GM21717 (cell line): ENCODE data around the gene IGF2.
"Not testable (repeated sequence)": the region's sequence is repeated elsewhere in the genome, so short reads cannot be mapped to it uniquely, and the experiment has no call there.

Experiments used
- ATAC-seq: cut with Tn5 transposase; IDR thresholded peaks from one replicate; pipeline ENCODE4 v1.9.1; 2021; ENCODE audit warnings: mild to moderate bottlenecking, moderate library complexity; ENCODE audit not compliant: unreplicated experiment

Gene IGF2

DNA sequence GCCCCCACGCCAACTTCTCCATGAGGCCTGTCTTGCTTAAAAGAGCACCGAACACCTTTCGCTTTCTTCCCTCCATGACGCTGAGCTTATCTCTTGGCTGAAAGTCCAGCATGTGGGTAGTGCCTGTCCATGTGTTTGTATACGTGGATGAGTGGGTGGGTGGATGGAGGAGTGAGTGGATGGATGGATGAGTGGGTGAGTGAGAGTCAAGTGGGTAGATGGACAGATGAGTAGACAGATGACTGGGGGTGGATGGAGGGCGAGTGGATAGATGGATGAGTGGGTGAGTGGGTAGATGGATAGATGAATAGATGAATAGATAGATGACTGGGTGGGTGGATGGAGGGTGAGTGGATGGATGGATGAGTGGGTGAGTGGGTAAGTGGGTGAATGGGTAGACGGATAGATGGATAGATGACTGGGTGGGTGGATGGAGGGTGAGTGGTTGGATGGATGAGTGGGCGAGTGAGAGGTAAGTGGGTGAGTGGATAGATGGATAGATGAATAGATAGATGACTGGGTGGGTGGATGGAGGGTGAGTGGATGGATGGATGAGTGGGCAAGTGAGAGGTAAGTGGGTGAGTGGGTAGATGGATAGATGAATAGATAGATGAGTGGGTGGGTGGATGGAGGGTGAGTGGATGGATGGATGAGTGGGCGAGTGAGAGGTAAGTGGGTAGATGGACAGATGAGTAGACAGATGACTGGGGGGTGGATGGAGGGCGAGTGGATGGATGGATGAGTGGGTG lies 14.3 kb downstream of the IGF2 start:
- ATAC-seq = not testable (repeated sequence)

DNA sequence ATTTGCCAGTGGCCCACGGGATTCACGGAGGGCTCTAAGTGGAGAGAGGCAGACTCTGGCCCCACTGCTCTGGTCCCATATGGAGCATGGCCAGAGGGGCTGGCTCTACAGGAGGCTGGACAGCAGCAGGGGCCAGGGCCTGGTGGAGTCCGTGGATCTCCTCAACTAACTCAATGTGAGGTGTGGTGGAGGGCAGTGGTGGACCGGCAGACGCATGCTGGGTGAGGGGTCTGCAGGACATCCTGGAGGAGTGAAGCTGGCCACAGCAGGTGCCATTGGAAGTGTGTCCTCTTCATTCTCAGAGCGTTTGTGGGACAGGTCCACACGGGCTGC lies 15.6 kb downstream of the IGF2 start:
- ATAC-seq = no peak

DNA sequence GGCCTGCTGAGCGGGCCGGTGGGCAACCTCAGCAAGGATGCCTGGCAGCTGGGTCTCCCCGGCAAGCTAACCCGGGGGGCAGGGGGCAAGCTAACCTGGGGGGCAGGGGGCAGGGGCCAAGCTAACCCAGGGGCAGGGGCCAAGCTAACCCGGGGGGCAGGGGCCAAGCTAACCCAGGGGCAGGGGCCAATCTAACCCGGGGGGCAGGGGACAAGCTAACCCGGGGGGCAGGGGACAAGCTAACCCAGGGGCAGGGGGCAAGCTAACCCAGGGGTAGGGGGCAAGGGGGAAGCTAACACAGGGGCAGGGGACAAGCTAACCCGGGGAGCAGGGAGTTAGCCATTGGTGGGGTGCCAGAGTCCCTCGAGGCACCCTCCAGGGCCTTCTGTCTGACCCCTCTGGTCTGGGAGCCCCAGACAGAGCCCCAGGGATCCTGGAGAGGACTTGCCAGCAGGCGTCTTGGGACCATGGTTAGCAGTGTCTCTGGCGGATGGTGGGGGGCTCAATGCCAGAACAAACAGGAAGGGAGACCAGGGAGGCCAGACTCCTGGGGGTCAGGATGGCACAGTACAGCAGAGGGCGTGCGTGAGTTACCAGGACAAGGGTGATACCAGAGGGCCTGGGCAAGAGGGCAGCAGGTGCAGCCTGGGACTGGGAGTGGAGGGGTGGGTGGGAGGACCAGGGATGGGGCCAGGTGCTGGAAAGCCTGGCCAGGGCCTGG lies 16.1 kb downstream of the IGF2 start:
- ATAC-seq = no peak

DNA sequence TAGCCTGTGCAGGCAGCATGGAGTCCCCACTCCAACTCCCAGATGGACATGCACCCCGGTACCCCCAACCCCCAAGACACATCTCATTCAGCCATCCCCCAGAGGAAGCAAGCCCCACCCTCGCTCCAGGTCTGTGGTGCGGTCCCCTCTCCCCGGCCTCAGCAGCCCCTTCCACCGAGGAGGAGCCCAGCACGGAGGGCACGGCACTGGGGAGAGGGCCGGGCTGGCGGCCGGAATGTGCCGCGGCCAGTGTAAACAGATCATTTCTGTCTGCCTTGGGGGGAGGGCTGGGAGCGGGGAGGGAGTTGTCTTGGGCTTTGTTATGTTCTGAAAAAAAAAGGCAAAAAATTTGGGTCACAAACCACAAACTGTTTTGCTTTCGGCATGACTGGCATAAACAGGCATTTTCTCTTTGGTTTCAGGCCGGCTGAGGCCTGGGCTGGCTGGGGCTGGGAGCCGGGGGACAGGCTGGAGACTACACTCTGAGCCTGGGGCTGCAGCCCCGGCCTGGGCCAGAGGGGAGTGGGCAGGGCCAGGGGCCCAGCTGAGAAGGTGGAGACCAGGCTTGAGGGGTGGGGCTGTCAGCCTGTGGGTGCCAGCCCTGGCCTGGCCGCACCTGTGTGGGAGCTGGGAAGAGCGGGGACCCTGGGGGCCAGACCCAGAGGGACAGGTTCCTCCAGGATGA lies 16.8 kb downstream of the IGF2 start:
- ATAC-seq = no peak

DNA sequence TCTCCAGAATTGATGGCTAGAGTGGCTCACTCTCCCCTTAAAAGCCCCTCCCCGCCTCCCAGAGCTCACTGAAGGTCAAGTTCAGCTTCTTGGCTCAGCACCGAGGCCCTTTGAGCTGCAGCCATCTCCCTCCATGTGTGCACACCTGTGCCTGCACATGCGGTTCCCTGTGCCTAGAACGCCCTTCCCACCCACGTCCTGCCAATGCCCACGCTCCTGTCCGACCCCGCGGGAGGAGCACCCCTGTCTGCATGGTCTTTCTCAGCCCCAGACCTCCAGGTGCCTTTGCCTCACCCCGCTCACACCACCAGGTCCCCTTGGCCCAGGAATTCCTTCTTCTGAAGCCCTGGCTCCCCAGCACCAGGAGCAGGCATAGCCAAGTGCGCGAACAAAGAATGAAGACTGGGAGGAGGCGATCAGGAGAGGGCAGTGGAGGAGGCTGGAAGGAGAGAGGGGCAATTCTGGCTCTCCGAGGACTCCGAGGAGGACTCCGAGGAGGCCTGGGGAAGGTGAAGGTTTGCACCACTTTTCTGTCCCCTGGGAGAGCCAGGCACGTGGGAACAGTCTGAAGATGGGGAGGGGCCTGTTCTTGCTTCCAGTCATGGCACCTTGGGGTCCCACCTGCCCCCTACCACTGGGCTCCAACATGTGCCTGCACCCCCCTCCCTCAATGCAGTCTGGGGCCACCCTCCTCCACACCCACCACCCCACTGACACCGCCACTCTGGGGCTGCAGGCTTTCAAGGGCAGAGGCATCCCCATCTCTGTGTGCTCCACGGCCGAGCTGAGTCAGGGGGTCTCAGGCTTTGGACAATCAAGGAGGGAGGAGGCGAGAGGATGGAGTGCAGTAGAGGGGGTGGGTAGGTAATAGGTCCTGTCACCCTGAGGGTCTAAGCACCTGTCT lies 17.7 kb downstream of the IGF2 start:
- ATAC-seq = no peak

DNA sequence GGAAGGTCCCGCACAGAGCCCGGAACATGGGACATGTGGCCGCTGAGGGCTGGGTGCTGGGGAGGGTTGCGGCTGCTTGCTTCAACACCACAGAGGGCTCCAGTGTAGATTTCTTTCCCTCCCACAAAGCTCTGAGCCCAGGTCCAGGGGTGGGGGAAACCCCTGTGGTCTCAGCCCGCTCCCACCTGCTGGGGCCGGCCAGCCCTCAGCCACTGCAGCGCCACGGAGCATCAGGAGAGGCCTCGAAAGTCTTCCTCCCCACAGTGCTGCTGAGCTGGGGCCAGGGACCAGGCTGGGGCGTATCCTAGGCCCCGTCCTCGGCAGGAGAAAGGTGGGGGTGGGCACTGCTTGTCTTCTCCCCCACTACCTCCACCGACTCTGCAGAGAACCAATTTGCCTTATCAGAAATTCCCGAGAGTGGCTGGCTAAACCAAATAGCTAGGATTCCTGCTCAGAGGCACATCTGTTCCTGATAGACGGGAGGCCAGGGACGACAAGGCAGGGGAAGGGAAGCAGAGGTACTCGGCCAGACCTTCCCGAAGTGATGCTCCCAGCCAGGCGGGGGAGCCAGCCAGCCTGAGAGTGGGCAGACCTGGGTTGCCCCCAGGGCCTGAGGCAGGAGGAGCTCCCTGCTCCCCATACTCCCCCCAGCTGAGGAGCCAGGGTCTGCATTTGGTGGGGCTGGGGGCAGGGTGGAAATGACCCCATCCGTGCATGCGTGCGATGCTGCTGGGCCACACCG lies 18.7 kb downstream of the IGF2 start:
- ATAC-seq = no peak

DNA sequence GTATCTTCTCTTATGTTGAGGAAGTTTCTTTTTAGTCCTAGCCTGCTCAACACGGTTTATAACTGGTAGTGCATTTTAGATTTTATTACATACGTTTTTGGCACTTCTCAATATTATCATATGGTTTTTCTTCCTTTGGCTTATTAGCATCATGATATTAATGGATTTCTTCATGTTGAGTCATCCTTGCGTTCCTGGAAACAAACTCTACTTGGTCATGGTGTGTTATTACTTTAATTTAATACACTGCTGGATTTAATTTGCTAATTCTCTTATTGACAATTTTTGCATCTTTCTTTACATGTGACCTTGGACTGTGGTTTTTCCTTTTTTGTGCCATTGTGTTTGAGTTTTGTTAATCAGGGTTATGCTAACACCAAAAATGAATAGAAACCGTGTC lies 20.5 kb downstream of the IGF2 start:
- ATAC-seq = no peak

DNA sequence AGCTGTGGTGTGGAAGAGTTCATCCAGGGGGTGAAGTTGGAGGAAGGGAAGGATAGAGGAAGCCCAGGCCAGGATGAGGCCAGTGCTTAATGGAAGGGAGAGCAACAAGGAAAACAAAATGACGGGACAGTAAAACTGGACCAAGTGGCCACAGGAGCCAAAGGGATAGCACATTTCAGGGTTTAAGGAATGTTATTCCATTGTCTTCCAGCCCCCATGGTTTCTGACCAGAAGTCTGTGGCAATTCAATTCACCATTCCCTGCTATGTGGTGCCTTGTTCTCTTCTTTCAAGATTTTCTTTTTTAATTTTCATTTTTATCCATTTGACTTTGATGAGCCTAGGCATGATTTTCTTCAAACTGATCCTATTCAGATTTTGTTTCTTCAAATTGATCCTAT lies 22.5 kb downstream of the IGF2 start:
- ATAC-seq = no peak

DNA sequence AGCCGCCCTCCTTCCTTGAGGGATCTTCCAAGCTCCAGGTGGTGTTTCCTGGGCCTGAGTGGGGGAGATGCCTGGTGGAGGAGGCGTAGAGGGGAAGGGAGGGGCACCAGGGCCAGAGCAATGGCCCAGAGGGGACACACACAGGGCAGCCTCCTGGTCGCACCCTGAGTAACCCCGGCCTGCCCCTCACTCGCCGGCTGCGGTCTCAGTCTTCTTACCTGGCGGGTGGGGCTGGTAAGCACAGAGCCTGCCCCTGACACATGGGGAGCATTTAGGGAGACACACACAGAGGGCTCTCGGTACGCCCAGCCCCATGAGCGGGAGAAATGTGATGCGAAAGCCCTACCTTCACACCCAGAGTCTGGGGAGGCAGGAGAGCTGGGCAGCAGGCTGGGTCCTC lies 23.9 kb downstream of the IGF2 start:
- ATAC-seq = no peak

DNA sequence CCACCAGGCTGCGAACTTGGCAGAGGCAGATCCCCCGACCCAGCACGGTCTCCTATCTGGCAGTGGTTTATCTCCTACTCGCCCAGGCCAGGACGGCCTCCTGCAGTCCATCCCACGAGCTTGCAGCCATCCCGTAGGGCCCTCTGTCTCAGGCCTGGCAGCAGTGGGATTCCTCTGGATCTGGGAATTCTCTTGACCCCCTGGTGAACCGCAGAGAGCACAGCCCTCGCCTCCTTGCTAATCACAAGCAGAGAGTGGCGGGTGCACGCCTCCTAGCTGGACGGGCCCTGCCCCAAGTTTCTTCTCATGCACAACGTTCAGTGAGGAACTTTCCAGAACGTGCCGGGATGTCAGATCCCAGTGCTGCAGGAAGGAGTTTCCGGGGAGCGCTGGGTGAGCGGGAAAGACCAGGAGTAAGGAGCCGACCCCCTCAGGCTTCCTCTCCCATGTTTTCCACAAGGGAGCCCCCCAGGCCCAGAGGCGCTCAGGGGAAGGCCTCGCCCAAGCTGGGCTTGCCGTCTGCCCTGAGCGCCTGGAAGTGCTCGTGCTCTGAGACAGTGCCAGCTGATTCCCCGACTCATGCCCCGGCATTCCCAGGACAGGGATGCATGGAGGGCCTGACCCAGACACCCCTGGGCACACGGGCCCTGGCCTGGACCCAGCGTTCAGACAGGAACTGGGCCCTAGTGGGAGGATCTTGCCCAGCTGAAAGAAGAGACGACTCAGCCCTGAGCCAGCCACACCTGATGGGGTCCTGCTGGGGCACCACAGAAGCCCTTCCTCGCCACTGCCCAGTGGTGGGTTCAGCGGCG lies 24.6 kb downstream of the IGF2 start:
- no peak for ATAC-seq

DNA sequence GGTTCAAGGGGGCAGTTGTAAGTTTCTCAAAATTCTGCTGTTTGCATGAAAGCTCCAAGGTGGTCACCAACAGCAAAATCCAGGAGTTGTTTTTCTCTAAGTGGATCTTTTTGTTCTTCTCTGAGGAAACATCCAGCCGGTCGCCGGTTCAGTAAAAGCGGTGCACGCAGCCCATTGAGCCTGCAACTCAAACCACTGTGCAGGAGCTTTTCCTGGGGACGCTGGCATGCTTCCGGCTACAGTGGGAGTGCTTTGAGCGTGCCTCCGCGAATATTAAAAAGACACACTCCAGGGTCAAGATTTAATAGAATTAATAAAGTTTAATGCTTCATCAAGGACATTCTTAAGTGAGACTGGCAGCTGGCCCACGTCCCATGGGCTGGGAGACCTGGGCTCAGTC lies 25.4 kb downstream of the IGF2 start:
- no peak for ATAC-seq

DNA sequence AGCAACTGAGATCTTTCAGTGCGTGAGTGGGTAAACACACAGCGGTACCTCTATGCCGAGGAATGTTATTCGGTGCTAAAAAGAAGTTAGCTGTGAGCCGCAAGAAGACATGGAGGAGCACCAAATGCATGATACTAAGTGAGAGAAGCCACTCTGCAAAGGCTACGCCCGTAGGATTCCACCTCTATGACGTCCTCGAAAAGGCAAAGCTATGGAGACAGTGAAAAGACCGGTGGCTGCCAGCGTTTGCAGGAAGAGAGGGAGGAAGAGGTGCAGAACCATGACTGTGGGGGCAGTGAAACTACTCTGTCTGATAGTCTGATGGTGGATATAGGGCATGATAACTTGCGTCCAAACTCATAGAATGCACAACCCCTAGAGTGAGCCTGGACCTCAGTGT lies 28.7 kb downstream of the IGF2 start:
- no peak for ATAC-seq

DNA sequence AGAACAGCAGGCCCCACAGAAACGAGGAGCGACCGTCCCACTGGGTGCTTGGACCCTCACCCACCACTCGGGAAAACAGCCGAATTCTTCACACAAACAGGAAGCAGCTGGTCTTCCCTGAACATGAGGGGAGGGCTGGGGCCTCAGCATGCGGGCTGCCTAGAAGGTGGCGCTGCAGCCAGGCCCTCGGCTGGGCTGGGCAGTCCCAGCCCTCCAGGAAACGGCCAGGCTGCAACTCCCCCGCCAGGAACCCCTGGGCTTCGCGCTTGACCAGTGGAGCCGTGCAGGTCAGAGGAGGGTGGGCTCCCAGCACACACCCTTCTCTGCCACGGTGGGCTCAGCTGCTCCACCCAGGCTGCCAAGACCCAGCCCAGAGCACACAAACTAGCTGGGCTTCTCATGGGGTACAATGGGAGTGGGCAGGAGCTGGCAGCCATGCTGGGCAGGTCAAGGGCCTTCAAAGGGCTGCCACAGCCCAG lies 29.6 kb downstream of the IGF2 start:
- no peak for ATAC-seq

DNA sequence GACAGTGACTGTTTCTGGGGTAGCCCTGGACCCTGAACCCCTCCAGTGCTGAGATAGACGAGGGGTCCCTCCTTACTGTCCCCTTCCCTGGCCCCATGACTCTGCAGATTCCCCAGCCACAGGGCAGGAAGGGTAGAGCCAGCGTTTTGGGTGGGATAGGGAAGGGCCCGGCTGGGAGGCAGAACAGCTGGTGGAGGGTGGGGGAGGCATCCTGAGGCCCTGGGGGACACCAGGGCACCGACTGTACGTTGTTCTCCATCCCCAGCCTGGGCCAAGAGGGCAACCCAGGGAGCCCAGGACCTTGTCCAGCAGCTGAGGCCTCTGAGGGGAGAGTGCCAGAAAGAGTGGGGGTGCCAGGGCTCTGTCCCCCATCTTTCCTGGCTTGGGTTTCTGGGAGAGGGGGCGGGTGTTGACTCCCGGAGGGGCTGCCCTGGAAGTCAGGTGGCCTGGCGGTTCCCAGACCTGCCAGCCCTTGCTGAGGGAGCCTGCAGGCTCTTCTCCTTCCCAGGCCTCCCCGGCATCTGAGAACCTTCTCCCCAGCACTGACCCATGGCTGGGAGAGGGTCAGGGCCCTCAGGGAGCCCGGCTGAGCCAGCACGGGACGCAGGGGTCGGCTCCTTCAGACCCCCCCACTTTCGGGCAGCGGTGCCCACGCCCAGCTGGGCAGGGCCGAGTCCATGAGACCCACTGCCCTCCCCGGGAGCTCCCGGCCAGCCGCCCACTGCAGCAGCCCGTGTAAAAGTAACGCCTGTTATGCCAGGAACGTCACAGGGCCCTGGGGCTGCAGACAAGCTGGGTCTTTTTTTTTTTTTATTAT lies 30.3 kb downstream of the IGF2 start:
- no peak for ATAC-seq

DNA sequence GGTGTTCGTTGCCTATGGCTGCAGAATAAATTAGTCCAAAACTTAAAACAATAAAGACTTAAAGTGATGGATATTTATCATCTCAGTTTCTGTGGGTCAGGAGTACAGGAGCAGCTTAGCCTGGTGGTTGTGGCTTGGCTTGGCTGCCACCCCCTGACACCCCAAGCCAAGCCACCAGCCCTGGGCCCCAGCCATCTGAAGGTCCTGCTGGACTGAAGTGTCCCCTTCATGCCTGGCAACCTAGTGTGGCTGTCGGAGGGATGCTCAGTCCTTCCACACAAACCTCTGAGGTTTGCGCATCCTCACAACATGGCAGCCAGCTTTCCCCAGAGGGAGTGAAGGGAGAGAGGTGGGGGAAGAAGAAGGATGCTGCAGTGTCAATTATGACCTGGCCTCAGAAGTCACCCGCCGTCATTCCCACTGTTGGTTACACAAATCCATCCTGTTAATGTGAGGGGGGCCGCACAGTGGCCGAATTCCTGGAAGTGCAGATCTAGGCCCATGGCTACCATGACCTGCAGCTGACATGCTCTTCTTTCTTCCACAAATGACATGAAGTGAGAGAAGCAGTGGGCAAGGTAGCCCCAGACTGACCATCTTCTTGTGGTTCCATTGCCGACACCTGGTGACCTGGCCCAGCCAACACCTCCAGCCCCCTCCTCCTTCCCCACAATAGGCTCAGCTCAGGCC lies 31.1 kb downstream of the IGF2 start:
- no peak for ATAC-seq

DNA sequence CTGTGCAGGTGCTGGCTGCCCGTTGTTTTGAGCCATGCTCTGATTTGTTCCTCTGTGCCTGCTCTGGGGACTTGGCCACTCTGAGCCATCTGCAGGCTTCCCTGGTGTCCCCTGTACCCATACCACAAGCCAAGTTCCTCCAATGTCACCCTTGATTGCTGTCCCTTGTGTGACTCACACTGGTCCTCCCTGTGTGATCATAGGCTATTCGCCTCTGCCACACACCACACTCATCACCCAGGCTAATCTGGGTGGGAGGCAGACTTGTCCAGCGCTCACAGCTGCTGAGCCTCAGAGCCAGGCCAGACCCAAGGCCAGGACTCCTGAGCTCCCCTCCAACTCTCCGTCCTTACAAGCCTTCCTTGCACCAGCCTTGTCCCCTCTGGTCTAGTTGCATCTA lies 31.7 kb downstream of the IGF2 start:
- no peak for ATAC-seq

DNA sequence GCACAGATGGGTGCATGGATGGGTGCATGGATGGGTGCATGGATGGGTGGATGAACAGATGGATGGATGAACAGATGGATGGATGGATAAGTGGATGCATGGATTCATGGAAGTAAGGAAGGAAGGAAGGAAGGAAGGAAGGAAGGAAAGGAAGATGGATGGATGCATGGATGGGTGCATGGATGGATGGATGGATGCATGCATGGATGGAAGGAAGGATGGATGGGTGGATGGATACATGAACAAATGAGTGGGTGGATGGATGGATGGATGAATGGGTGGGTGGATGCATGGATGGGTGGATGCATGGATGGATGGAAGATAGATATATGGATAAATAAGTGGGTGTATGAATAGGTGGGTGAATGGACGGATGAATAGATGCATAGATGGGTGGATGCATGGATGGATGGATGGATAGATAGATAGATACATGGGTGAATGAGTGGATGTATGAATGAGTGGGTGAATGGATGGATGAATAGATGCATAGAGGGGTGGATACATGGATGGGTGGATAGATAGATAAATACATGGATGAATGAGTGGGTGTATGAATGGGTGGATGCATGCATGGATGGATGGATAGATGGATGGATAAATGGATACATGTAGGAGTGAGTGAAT lies 32.5 kb downstream of the IGF2 start:
- no peak for ATAC-seq

DNA sequence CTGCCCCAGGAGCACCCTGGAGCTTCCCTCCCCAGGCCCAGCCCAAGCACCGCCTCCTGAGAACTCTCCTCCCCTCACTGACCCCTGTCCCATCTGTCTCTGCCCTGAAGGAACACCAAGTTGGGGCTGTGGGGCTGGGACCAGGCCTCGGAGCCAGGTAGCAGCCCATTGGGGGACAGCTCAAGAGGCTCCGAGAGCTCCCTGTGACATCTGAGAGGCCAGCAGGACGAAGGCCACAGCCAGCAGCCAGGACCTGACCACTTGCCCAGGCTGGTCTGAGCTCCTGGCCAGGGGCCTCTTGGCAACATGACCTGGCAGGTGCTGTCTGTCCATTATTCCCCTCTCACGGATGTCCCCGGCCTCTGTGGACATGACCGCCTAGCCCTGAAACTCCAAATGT lies 33.7 kb downstream of the IGF2 start:
- no peak for ATAC-seq
